Omental fat pad (tissue), 4 donors: ENCODE results near the gene ADCK2. TPM values are rescaled to one million over a fixed set of nuclear protein-coding genes. Genes with fewer than 3 reads are reported as not detected.
"Not testable (repeated sequence)": the region's sequence is repeated elsewhere in the genome, so short reads cannot be mapped to it uniquely, and the experiment has no call there.

Experiments
- ATAC-seq: fragments of 150-250 bp; one replicate; pipeline ENCODE4 v1.9.1; 2016; ENCODE audit warnings: mild to moderate bottlenecking, moderate library complexity; ENCODE audit not compliant: low FRiP score
- DNase-seq: peaks from one replicate; pipeline ENCODE4 v3.0.0-alpha.2; 2019; ENCODE audit warnings: low spot score
- total RNA-seq, 4 donors: library from RNA; depleted of rRNA; stranded (reverse); fragments of >200 nt; gene quantifications; one replicate each; pipeline ENCODE4 v1.1.0, GENCODE V29; 2016
- TF ChIP-seq, protein P1 (sequence below), 3 donors: fragments of 450-650 bp; IDR thresholded peaks; one replicate each; pipeline ENCODE4 v1.5.1; 2016 to 2017; ENCODE audit warnings: antibody characterized with exemption in 3 of 3, mild to moderate bottlenecking in 3 of 3, moderate library complexity in 2 of 3

ADCK2 gene
- total RNA-seq, 4 donors from 2014 or later = 15.9 to 25.1 (median 20.1) TPM

DNA sequence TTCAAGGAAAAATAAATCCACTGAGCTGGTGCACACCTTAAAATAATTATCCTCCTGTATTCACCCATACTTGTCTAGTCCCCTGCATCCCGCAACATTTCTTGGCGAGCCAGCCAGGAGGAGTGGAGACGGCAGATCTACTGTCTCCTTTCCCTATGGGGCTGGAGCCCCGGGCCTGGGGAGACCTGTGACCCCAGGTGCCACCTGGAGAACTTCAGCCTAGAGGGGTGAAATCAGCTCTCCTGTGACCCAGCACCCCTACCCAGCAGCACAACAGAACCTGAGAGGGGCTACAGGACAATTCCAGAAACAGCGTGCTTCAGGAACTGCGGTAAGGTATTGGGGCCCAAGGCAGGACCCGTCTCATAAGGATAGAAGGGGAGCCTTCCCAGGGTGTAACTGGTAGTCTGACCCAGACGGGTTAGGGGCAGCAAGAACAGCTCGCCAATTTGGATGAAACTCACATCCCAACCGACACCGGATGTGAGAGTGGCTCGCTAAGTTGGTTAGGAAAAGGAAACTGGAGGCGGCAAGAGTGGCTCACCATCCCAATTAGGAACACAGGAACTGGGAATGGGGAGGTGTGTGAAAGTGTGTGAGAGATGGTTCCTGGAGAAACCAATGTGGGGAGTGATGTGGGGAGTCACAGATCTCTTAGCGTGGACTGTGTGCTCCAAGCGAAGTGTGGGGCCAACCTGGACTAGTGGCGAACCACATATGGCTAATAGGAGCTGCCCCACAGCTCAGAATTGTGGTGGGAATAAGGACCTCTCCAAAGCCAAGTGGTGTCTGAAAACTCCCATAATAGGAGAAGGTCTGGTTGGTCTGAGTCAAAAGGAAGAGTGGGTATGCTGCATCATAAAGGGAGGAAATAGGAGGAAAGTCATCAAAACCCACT, 17.0 kb upstream of the ADCK2 start:
- DNase-seq (no peak), ATAC-seq (no peak)
- TF ChIP-seq, protein P1, sequence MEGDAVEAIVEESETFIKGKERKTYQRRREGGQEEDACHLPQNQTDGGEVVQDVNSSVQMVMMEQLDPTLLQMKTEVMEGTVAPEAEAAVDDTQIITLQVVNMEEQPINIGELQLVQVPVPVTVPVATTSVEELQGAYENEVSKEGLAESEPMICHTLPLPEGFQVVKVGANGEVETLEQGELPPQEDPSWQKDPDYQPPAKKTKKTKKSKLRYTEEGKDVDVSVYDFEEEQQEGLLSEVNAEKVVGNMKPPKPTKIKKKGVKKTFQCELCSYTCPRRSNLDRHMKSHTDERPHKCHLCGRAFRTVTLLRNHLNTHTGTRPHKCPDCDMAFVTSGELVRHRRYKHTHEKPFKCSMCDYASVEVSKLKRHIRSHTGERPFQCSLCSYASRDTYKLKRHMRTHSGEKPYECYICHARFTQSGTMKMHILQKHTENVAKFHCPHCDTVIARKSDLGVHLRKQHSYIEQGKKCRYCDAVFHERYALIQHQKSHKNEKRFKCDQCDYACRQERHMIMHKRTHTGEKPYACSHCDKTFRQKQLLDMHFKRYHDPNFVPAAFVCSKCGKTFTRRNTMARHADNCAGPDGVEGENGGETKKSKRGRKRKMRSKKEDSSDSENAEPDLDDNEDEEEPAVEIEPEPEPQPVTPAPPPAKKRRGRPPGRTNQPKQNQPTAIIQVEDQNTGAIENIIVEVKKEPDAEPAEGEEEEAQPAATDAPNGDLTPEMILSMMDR (IDR thresholded peaks at IDR 0.05) = no peak

DNA sequence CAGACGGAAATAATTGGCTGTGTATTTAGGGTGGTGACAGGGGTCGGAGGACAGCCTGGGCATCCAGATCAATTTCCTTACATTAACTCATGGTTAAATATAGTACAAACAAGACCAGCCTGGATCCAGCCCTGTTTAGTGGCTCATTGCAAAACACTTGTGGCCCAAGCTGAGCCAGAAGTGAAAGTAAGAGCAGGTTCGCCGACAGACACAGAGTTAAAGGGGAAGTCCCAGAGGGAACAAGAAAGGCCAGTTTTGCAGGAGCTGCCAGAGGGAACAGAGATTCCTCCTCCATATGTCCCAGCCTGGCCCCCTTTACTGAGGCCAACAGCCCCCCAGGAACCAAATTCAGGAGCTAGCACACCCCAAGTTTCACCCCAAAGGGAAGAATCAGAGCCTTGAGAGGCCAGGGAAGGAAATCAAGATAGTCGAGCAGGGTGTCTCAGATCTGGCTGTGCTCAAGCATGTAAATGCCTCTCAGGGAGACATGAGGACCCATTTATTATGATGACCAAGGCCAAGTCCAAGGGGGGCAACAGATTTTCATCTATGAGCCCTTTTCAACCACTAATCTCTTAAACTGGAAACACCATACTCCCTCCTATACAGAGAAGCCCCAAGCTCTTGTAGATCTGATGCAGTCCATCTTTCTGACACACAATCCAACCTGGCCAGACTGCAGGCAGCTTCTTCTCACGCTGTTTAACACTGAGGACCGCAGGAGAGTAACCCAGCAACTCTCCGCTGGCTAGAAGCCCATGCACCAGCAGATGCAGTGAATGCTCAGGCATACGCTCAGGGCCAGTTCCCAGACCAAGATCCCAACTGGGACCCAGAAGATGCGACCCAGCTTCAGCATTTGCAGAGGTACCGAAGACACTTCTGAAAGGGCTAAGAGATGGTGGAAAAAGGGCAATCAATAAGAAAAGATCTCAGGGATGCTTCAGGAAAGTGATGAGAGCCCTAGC, 15.9 kb upstream of the ADCK2 start:
- ATAC-seq = peak; percentile 70
- no peak for DNase-seq
- TF ChIP-seq, protein P1 (IDR thresholded peaks at IDR 0.05) = no peak

DNA sequence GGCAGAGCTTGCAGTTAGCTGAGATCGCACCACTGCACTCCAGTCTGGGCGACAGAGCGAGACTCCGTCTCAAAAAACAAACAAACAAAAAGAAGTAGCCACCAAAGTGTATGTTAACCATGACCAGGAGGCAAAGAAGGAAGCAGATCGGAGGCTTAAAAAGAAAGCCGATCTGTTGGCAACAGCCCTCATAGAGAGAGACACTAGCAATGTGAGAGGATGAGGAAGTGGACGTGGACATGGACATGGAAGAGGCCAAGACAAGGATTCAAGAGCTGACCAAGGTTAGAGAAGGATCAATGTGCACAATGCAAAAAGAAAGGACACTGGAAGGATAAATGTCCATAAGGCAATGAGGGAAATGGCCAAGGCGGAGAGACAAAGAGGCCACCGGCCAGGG, 14.9 kb upstream of the ADCK2 start:
- DNase-seq (no peak), ATAC-seq (no peak)
- TF ChIP-seq, protein P1 (IDR thresholded peaks at IDR 0.05) = no peak

DNA sequence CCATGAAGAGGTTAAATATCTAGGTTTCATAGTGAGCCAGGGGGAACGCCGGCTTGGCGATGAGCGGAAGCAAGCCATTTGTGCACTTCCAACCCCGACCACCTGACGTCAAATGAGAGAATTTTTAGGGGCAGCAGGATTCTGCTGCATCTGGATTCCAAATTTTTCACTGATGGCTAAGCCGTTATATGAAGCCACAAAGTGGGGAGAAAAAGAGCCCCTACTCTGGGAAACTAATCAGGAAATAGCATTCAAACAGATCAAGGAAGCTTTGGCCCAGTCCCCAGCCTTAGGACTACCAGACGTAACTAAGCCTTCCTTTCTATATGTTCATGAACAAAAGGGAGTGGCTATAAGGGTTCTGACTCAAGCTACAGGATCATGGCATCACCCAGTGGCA, 12.9 kb upstream of the ADCK2 start:
- no peak for DNase-seq
- ATAC-seq = no peak
- TF ChIP-seq, protein P1 (IDR thresholded peaks at IDR 0.05) = no peak

DNA sequence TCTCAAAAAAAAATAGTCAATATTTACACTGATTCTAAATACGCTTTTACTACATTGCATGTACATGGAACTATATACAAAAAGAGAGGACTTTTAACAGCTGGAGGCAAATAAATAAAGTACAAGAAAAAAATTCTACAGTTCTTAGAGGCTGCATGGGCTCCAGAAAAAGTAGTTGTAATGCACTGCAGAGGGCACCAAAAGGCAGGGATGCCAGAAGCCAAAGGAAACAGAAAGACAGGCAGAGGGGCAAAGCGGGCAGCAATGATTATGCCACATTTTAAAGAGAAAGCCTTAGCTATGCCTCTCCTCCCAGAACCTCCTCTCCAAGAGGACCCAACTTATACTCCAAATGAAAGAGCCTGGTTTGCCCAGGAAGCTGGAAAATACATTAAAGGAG, 11.6 kb upstream of the ADCK2 start:
- TF ChIP-seq, protein P1 (IDR thresholded peaks at IDR 0.05) = no peak
- DNase-seq (no peak), ATAC-seq (no peak)

DNA sequence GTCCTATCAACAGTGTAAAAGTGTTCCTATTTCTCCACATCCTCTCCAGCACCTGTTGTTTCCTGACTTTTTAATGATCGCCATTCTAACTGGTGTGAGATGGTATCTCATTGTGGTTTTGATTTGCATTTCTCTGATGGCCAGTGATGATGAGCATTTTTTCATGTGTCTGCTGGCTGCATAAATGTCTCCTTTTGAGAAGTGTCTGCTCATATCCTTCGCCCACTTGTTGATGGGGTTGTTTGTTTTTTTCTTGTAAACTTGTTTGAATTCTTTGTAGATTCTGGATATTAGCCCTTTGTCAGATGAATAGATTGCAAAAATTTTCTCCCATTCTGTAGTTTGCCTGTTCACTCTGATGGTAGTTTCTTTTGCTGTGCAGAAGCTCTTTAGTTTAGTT, 9.8 kb upstream of the ADCK2 start:
- not testable (repeated sequence) for ATAC-seq, DNase-seq

DNA sequence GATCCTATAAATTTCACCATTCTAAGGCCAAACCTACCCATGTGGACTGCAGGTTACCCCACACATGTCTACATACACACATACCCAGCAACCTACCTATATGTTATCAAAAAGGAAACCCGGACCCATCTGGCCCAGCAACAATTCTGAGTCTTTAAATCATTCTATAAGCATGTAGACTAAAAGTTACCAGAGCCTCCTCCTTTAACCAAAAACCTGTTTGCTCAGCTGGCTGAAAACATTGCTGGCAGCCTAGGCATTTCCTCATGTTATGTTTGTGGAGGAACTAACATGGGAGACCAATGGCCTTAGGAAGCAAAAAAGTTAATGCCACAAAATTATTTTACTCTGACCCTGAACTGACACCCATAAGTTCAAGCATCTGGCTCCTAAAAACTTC, 5.3 kb upstream of the ADCK2 start:
- TF ChIP-seq, protein P1 (IDR thresholded peaks at IDR 0.05) = no peak
- DNase-seq = no peak
- ATAC-seq = no peak
